ENCODE measurements around the gene MAGEB17.

DNA sequence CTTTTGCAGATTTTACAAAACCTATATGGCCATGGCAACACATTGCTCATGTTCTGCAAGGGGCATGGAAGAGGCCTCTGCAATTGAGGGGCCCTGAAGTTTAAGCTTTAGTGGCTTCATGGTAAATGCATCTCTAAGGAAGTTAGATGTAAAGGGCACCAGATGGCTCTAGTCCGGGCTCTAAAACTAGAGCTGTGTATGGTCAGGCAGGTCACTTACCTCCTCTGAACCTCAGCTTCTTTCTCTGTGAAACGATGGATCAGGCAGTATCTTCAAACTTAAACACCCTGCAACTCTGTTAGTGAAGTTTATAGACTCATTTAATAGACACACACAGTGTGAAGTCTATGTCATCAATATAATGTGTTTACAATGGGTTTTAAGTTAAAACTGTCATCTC, 10.0 kb downstream of the MAGEB17 start:
- TF ChIP-seq CTCF (IDR thresholded peaks at IDR 0.05; ENCODE audit: low read depth, low read length) (no peak), MYC (IDR thresholded peaks at IDR 0.05; ENCODE audit: low read depth, low read length) (no peak)

Measured in NB4 (cell line).